Cardiac muscle cell (in vitro differentiated cells and primary cell): ENCODE measurements around the gene ITGA11. TPM values are rescaled to one million over a fixed set of nuclear protein-coding genes. Genes with fewer than 3 reads are reported as not detected.

Experiments used
- DNase-seq, 2 donors: peaks; one replicate each; pipeline versions ENCODE4 v3.0.0 to v3.0.0-alpha.2; 2010 to 2017; ENCODE audit warnings: low read depth in 1 of 2, low spot score in 1 of 2
- H3K27ac ChIP-seq: fragments of 200-600 bp; sonication (generic); 2 replicates; pipeline ENCODE4 v1.5.1; 2016
- H3K27me3 ChIP-seq: fragments of 200-600 bp; sonication (generic); 2 replicates; pipeline ENCODE4 v1.6.0; 2016; ENCODE audit warnings: control low read depth
- H3K36me3 ChIP-seq: fragments of 200-600 bp; sonication (generic); 2 replicates; pipeline ENCODE4 v1.5.1; 2016; ENCODE audit warnings: control low read depth
- H3K4me1 ChIP-seq: fragments of 200-600 bp; sonication (generic); 2 replicates; pipeline ENCODE4 v1.8.1; 2017; ENCODE audit warnings: low read depth, mild to moderate bottlenecking, mixed run types
- H3K4me3 ChIP-seq: fragments of 200-600 bp; sonication (generic); 2 replicates; pipeline ENCODE4 v1.5.1; 2016; ENCODE audit warnings: mild to moderate bottlenecking
- H3K9me3 ChIP-seq: fragments of 200-600 bp; sonication (generic); 2 replicates; pipeline ENCODE4 v1.5.1; 2017; ENCODE audit warnings: low read depth, mild to moderate bottlenecking, control low read depth
- polyA plus RNA-seq: library from polyadenylated mRNA; unstranded; fragments of >200 nt; fragmentation: Nextera tagmentation; extraction: Ambion mirVana; gene quantifications from 2 replicates; pipeline ENCODE4 v1.2.1, GENCODE V29; 2016
- total RNA-seq: library from RNA; depleted of rRNA; stranded (reverse); fragments of >200 nt; gene quantifications from 2 replicates; pipeline ENCODE4 v1.2.3, GENCODE V29; 2016
- TF ChIP-seq, protein P1 (sequence below): IDR thresholded peaks from 2 replicates; pipeline ENCODE4 v1.5.1; 2012; ENCODE audit warnings: low read depth, mild to moderate bottlenecking, low read length

The ITGA11 gene
- total and polyA plus RNA-seq, 2 experiments from 2014 or later, result 0.12 to 1.2 TPM

DNA sequence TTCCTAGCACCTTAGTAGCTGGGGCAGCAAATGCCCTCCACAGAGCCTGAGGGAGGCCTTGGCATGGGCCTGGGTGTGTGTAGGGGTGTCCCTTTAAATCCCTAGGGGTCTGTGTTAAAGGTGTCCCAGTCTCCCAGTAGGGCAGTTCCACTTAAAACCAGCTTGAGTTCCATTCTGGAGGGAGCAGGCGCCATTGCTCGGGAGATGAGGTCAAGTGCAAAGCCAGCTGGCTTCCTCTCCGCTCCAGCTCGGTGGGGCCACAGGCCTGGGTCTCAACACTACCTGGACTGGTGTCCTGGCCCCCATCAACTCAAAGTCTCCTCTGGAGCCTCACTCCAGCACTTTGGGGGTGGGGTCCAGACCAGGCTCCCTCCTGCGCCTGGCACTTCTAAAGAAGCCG, 129.2 kb downstream of the ITGA11 start:
- Histone ChIP-seq H3K4me1 (peaks cover 5% of the 10 kb centered on the region), H3K27me3 (no peaks in the 10 kb centered on the region)
- DNase-seq, result no peak

DNA sequence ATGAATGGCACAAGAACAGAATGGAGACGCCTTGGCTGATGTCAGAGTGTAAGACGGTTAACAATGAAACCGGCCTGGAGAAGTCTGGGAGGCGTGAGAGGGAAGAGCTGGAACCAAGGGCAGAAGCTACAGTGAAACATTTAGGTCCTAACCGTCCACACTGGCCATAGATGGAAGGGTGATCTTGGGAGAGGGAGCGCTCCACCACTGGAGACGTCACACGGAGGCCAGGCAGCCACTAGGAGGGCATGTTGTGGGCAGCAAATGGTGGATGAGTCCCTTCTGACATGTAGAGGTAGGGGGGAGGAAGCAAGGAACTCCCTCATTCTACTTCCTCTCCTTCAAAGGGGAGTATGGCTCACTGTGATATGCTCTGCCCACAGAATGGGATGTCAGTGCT, 130.7 kb downstream of the ITGA11 start:
- Histone ChIP-seq H3K27me3 (no peaks in the 10 kb centered on the region), H3K4me1 (peaks cover 5% of the 10 kb centered on the region), H3K9me3 (no peaks in the 10 kb centered on the region), H3K27ac (no peak overlapping the region), H3K36me3 (no peaks in the 10 kb centered on the region), H3K4me3 (no peak overlapping the region)
- no peak for DNase-seq
- TF ChIP-seq, protein P1, sequence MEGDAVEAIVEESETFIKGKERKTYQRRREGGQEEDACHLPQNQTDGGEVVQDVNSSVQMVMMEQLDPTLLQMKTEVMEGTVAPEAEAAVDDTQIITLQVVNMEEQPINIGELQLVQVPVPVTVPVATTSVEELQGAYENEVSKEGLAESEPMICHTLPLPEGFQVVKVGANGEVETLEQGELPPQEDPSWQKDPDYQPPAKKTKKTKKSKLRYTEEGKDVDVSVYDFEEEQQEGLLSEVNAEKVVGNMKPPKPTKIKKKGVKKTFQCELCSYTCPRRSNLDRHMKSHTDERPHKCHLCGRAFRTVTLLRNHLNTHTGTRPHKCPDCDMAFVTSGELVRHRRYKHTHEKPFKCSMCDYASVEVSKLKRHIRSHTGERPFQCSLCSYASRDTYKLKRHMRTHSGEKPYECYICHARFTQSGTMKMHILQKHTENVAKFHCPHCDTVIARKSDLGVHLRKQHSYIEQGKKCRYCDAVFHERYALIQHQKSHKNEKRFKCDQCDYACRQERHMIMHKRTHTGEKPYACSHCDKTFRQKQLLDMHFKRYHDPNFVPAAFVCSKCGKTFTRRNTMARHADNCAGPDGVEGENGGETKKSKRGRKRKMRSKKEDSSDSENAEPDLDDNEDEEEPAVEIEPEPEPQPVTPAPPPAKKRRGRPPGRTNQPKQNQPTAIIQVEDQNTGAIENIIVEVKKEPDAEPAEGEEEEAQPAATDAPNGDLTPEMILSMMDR, result no peak

More for the DNA sequence above, 129.2 kb downstream of the ITGA11 start:
- H3K9me3 ChIP-seq, result no peaks in the 10 kb centered on the region
- H3K36me3 ChIP-seq, result no peaks in the 10 kb centered on the region
- TF ChIP-seq, protein P1, result no peak
- no peak overlapping the region for H3K4me3 ChIP-seq
- no peak overlapping the region for H3K27ac ChIP-seq

DNA sequence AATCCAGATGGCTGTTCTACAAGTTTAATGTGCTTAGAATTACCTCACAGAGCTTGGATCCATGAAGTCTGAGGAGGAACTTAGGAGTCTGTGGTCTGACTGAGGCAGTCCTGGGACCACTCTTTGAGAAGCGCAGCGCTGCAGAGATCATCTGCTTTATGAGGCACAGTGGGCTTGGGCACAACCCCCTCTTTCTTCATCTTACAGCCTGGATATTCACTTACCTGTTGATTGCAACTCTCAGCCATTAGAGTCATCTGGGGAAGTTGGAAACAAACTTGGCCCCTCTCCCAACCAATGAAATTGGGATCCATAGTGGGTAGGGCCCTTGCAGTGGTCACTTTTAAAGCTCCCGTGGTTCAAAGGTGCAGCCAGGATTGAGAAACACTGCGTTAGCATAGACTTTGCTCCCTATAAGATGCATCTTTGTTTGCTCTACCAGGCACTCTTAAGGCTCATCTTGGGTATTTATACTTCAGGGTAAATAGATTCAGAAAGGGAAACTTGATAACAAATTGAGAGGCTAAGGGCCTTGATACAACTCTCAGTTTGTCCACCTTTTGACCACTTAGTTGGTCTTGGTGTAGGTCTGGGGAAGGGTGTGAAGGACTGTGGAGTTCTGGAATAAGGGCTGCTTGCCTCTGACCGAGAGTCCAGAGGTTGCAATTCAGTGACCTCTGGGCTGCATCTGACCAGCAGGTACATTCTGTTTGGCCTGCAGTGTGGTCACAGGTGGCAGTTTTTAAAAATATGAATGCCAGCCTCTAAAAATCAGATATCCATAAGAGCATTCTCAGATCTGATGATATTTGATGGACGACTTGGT, 131.6 kb downstream of the ITGA11 start:
- Histone ChIP-seq H3K27ac (no peak overlapping the region), H3K9me3 (no peaks in the 10 kb centered on the region), H3K4me3 (no peak overlapping the region), H3K36me3 (no peaks in the 10 kb centered on the region), H3K4me1 (peaks cover 5% of the 10 kb centered on the region), H3K27me3 (no peaks in the 10 kb centered on the region)
- TF ChIP-seq, protein P1, result no peak
- DNase-seq, result no peak

DNA sequence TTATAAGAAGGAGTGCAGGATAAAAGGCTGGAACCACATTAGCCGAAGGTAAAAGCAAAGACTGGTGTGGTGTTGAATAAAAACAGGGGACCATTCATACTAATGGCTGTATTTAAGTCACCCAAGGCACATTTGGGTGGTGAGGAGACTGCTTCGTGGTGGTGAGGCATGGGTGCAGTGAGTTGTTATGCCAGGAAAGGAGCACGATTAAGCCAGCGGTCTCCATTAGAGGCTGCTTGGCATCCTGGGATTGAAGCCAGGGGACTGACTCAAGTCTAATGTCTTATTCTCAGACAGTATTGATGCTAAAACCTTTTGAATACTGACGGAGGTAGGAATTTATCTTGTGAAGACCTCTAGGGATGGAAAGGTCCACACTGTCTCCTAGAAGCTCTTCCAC, 132.5 kb downstream of the ITGA11 start:
- no peaks in the 10 kb centered on the region for H3K9me3 ChIP-seq
- H3K4me1 ChIP-seq, result peaks cover 1% of the 10 kb centered on the region
- no peak overlapping the region for H3K4me3 ChIP-seq
- TF ChIP-seq, protein P1, result no peak
- H3K27ac ChIP-seq, result peak overlapping the region; percentile 17
- no peaks in the 10 kb centered on the region for H3K36me3 ChIP-seq
- DNase-seq, result no peak
- no peaks in the 10 kb centered on the region for H3K27me3 ChIP-seq

DNA sequence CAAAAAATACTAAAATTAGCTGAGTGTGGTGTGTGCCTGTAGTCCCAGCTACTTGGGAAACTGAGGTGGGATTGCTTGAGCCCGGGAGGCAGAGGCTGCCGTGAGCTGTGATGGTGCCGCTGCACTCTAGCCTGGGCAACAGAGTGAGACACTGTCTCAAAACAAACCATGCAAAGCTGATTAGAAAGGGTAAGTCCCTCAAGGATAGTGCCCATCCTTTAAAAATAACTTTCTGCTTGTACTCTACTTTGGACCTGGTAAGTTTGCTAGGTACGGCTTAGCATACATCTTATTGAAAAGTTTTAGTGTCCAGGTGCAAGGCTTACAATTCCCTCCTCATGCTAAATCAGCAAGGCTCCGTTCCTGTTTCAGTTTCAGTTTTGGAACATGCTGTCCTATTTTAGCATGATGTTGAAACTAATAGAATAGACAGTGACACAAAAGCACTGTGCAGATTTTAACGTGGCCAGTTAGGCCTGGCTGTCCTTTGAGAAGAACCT, 133.0 kb downstream of the ITGA11 start:
- Histone ChIP-seq H3K9me3 (no peaks in the 10 kb centered on the region), H3K27me3 (no peaks in the 10 kb centered on the region), H3K4me3 (no peak overlapping the region), H3K36me3 (no peaks in the 10 kb centered on the region), H3K27ac (no peak overlapping the region), H3K4me1 (no peaks in the 10 kb centered on the region)
- TF ChIP-seq, protein P1, result no peak
- no peak for DNase-seq
